ENCODE measurements around the gene TGFB2.

The TGFB2 gene

GRCh38 chr1:218462116-218462515, 117.0 kb downstream of the TGFB2 start:
- DNase-seq (ENCODE audit: low read depth in 2 of 2), result no peak

GRCh38 chr1:218462587-218462986, 117.5 kb downstream of the TGFB2 start:
- no peak for DNase-seq (ENCODE audit: low read depth in 2 of 2)

GRCh38 chr1:218463194-218464156, 118.3 kb downstream of the TGFB2 start:
- no peak for DNase-seq (ENCODE audit: low read depth in 2 of 2)

GRCh38 chr1:218464871-218465270, 119.7 kb downstream of the TGFB2 start:
- no peak for DNase-seq (ENCODE audit: low read depth in 2 of 2)

GRCh38 chr1:218466341-218467010, 121.3 kb downstream of the TGFB2 start:
- DNase-seq (ENCODE audit: low read depth in 2 of 2), result no peak

GRCh38 chr1:218467101-218468072, 122.3 kb downstream of the TGFB2 start:
- DNase-seq (ENCODE audit: low read depth in 2 of 2), result no peak

GRCh38 chr1:218468711-218469110, 123.6 kb downstream of the TGFB2 start:
- no peak for DNase-seq (ENCODE audit: low read depth in 2 of 2)

- DNase-seq (ENCODE audit: low read depth in 2 of 2), result no peak
These were observed 127.7 kb downstream of the TGFB2 start for GRCh38 chr1:218472885-218473284.

- DNase-seq (ENCODE audit: low read depth in 2 of 2), result no peak
These were observed 128.4 kb downstream of the TGFB2 start for GRCh38 chr1:218473522-218473921.

GRCh38 chr1:218474128-218474527, 129.0 kb downstream of the TGFB2 start:
- no peak for DNase-seq (ENCODE audit: low read depth in 2 of 2)

- no peak for DNase-seq (ENCODE audit: low read depth in 2 of 2)
These were observed 130.1 kb downstream of the TGFB2 start for GRCh38 chr1:218475275-218475674.

- DNase-seq (ENCODE audit: low read depth in 2 of 2), result no peak
These were observed 130.6 kb downstream of the TGFB2 start for GRCh38 chr1:218475699-218476098.

GRCh38 chr1:218476385-218476784, 131.2 kb downstream of the TGFB2 start:
- DNase-seq (ENCODE audit: low read depth in 2 of 2), result no peak

GRCh38 chr1:218478336-218478735, 133.2 kb downstream of the TGFB2 start:
- no peak for DNase-seq (ENCODE audit: low read depth in 2 of 2)

GRCh38 chr1:218479436-218480115, 134.4 kb downstream of the TGFB2 start:
- no peak for DNase-seq (ENCODE audit: low read depth in 2 of 2)

- DNase-seq (ENCODE audit: low read depth in 2 of 2), result no peak
These were observed 135.0 kb downstream of the TGFB2 start for GRCh38 chr1:218480137-218480536.

- no peak for DNase-seq (ENCODE audit: low read depth in 2 of 2)
These were observed 135.5 kb downstream of the TGFB2 start for GRCh38 chr1:218480588-218481099.

- DNase-seq (ENCODE audit: low read depth in 2 of 2), result no peak
These were observed 136.1 kb downstream of the TGFB2 start for GRCh38 chr1:218481116-218481775.

- no peak for DNase-seq (ENCODE audit: low read depth in 2 of 2)
These were observed 137.5 kb downstream of the TGFB2 start for GRCh38 chr1:218482683-218483082.

GRCh38 chr1:218485241-218485928, 140.2 kb downstream of the TGFB2 start:
- no peak for DNase-seq (ENCODE audit: low read depth in 2 of 2)
